ENCODE results near the gene NDUFC1. TPM values are rescaled to one million over a fixed set of nuclear protein-coding genes. Genes with fewer than 3 reads are reported as not detected.

The NDUFC1 gene
- total RNA-seq, 1 donor from 2014 or later: 52.9 TPM

GRCh38 chr4:139253713-139254112, 48.6 kb downstream of the NDUFC1 start:
- Histone ChIP-seq H3K4me1 (no peaks in the 10 kb centered on the region), H3K27ac (no peak overlapping the region), H3K27me3 (no peaks in the 10 kb centered on the region), H3K9me3 (no peaks in the 10 kb centered on the region), H3K4me3 (no peak overlapping the region), H3K36me3 (no peaks in the 10 kb centered on the region)
- DNase-seq: no peak
- ATAC-seq: no peak
- TF ChIP-seq, protein P1, sequence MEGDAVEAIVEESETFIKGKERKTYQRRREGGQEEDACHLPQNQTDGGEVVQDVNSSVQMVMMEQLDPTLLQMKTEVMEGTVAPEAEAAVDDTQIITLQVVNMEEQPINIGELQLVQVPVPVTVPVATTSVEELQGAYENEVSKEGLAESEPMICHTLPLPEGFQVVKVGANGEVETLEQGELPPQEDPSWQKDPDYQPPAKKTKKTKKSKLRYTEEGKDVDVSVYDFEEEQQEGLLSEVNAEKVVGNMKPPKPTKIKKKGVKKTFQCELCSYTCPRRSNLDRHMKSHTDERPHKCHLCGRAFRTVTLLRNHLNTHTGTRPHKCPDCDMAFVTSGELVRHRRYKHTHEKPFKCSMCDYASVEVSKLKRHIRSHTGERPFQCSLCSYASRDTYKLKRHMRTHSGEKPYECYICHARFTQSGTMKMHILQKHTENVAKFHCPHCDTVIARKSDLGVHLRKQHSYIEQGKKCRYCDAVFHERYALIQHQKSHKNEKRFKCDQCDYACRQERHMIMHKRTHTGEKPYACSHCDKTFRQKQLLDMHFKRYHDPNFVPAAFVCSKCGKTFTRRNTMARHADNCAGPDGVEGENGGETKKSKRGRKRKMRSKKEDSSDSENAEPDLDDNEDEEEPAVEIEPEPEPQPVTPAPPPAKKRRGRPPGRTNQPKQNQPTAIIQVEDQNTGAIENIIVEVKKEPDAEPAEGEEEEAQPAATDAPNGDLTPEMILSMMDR (IDR thresholded peaks at IDR 0.05): no peak
- intact Hi-C loops (cut with DNase I): no loop called here

DNA sequence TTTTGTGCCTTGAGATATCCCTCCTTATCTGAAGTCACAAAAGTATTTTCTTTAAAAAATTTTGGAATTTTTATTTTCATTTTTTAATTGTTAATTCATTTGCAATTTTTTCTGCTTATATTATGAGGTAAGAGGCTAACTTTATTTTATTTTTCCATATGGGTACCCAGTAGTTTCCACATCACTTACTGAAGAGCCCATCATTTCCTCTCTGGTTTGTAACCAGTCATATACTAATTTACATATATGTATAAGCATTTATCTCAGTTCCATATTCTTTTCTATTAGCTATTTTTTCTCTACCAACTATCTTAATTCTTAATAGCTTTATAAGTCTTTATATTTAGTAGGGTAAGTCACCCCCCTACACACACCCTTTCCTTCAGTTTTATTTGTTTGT, 49.2 kb downstream of the NDUFC1 start:
- H3K27me3 ChIP-seq: no peaks in the 10 kb centered on the region
- DNase-seq (no peak), ATAC-seq (no peak)
- H3K4me1 ChIP-seq: no peaks in the 10 kb centered on the region
- no peaks in the 10 kb centered on the region for H3K9me3 ChIP-seq
- intact Hi-C loops (cut with DNase I): no loop called here
- no peaks in the 10 kb centered on the region for H3K36me3 ChIP-seq
- H3K4me3 ChIP-seq: no peak overlapping the region
- TF ChIP-seq, protein P1 (IDR thresholded peaks at IDR 0.05): no peak
- H3K27ac ChIP-seq: no peak overlapping the region

DNA sequence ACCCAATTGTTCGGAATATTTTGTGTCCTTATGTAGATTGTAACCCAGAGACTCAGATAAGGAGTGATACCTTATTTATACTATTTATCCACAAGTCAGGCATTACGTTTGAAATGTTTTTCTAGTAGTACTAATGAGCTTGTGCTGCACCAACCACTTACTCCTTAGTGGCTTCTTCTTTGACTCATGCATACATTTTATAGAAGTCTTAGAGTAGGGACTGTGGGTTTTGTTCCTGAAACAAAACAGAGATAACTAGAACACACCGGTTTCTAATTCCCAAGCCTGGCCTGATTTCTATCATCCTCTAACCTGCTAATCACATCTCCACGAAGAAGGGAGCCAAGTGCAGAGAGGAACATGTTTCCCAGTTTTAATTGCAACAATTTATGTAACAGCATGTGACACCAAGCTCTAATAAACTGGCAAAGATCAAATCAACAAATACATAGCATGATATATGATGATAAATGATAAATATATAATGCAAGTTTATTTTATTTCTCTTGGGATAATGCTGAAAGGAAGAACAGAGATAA, 54.5 kb downstream of the NDUFC1 start:
- TF ChIP-seq, protein P1 (IDR thresholded peaks at IDR 0.05): no peak
- Histone ChIP-seq H3K4me3 (no peak overlapping the region), H3K4me1 (peaks cover 7% of the 10 kb centered on the region), H3K36me3 (no peaks in the 10 kb centered on the region), H3K9me3 (no peaks in the 10 kb centered on the region), H3K27ac (no peak overlapping the region), H3K27me3 (no peaks in the 10 kb centered on the region)
- DNase-seq: no peak
- ATAC-seq: no peak
- intact Hi-C loops (cut with DNase I): no loop called here

DNA sequence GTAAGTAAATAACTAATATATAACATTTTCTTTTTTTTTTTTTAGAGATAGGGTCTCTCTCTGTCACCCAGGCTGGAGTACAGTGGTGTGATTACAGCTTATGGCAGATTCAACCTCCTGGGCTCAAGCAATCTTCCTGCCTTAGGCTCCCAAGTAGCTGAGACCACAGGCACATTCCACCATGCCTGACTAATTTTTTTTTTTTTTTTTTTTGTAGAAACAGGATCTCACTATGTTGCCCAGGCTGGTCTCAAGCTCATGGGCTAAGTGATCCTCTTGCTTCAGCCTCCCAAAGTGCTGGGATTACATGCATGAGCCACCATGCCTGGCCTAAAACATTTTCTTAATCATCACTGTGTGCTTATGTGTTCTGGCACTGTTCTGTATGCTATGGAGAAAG, 55.0 kb downstream of the NDUFC1 start:
- H3K9me3 ChIP-seq: no peaks in the 10 kb centered on the region
- H3K27ac ChIP-seq: no peak overlapping the region
- H3K4me1 ChIP-seq: peaks cover 11% of the 10 kb centered on the region
- H3K27me3 ChIP-seq: no peaks in the 10 kb centered on the region
- TF ChIP-seq, protein P1 (IDR thresholded peaks at IDR 0.05): no peak
- H3K36me3 ChIP-seq: no peaks in the 10 kb centered on the region
- DNase-seq (no peak), ATAC-seq (no peak)
- intact Hi-C loops (cut with DNase I): no loop called here
- H3K4me3 ChIP-seq: no peak overlapping the region

GRCh38 chr4:139246166-139246565, 56.1 kb downstream of the NDUFC1 start:
- intact Hi-C loops (cut with DNase I): no loop called here
- H3K4me1 ChIP-seq: peaks cover 11% of the 10 kb centered on the region
- H3K27ac ChIP-seq: no peak overlapping the region
- no peaks in the 10 kb centered on the region for H3K36me3 ChIP-seq
- no peaks in the 10 kb centered on the region for H3K27me3 ChIP-seq
- H3K9me3 ChIP-seq: no peaks in the 10 kb centered on the region
- ATAC-seq (no peak), DNase-seq (no peak)
- no peak overlapping the region for H3K4me3 ChIP-seq
- TF ChIP-seq, protein P1 (IDR thresholded peaks at IDR 0.05): no peak

DNA sequence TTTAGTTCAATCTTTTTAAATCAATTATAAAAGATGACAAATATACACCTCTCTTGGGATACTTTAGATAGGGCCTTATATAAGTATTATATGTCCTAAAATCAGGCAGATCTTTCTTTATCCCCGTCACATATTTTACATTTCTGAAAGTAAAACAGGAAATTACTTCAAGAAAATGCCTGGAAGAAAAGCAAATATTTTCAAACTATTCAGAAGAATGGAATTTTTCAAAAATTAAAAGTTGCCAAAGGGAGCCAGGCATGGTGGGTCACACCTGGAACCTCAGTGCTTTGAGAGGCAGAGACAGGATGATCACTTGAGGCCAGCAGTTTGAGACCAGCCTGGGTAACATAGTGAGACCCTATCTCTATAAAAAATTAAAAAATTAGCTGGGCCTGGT, 56.7 kb downstream of the NDUFC1 start:
- Histone ChIP-seq H3K4me1 (peaks cover 11% of the 10 kb centered on the region), H3K4me3 (no peak overlapping the region), H3K27me3 (no peaks in the 10 kb centered on the region), H3K9me3 (no peaks in the 10 kb centered on the region), H3K27ac (no peak overlapping the region), H3K36me3 (no peaks in the 10 kb centered on the region)
- DNase-seq: no peak
- TF ChIP-seq, protein P1 (IDR thresholded peaks at IDR 0.05): no peak
- no peak for ATAC-seq
- intact Hi-C loops (cut with DNase I): no loop called here
